Gastroesophageal sphincter (tissue), 3 donors: ENCODE results near the gene PCNA.

Source experiments
- POLR2AphosphoS5 ChIP-seq: sonication (generic); formaldehyde crosslinking; IDR thresholded peaks from one replicate; pipeline ENCODE4 v1.6.1; 2017; ENCODE audit warnings: antibody characterized with exemption
- TF ChIP-seq, protein P1 (sequence below), 4 experiments: fragments of 200-600 bp in 2 of 4; fragments of 450-650 bp in 2 of 4; sonication (generic) in 1 of 4; IDR thresholded peaks; one replicate each; pipeline ENCODE4 v1.5.1; 2017 to 2019; ENCODE audit warnings: antibody characterized with exemption in 4 of 4, mild to moderate bottlenecking in 2 of 4, moderate library complexity in 2 of 4

DNA sequence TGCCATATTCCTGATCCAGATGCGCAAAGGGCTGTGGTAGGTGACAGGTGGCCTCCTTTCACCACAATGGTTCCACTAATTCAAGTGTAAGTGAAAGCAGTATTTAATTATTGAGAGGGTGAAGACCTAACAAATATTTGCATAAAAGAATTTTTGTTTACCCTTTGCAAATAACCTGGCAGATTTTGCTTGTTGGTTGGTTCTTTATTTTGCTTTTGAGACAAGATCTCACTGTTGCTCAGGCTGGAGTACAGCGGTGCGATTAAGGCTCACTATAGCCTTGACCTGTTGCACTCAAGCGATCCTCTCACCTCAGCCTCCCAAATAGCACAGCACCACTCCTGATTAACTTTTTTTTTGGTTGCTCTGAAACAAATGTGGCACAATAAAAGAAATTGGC is 49.2 kb downstream of the PCNA start:
- TF ChIP-seq, protein P1, sequence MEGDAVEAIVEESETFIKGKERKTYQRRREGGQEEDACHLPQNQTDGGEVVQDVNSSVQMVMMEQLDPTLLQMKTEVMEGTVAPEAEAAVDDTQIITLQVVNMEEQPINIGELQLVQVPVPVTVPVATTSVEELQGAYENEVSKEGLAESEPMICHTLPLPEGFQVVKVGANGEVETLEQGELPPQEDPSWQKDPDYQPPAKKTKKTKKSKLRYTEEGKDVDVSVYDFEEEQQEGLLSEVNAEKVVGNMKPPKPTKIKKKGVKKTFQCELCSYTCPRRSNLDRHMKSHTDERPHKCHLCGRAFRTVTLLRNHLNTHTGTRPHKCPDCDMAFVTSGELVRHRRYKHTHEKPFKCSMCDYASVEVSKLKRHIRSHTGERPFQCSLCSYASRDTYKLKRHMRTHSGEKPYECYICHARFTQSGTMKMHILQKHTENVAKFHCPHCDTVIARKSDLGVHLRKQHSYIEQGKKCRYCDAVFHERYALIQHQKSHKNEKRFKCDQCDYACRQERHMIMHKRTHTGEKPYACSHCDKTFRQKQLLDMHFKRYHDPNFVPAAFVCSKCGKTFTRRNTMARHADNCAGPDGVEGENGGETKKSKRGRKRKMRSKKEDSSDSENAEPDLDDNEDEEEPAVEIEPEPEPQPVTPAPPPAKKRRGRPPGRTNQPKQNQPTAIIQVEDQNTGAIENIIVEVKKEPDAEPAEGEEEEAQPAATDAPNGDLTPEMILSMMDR (IDR thresholded peaks at IDR 0.05): no peak
- TF ChIP-seq POLR2AphosphoS5: no peak
